Activated CD4-positive, alpha-beta T cell treated with anti-CD3 and anti-CD28 coated beads for 24 hours (primary cell): ENCODE results near the gene OTX1.

Experiments
- DNase-seq, 2 donors: peaks; one replicate each; pipeline ENCODE4 v3.0.0-alpha.2; 2020; ENCODE audit warnings: low read depth in 2 of 2

Gene OTX1

GRCh38 chr2:63047321-63048279 lies 3.0 kb upstream of the OTX1 start:
- DNase-seq = no peak

DNA sequence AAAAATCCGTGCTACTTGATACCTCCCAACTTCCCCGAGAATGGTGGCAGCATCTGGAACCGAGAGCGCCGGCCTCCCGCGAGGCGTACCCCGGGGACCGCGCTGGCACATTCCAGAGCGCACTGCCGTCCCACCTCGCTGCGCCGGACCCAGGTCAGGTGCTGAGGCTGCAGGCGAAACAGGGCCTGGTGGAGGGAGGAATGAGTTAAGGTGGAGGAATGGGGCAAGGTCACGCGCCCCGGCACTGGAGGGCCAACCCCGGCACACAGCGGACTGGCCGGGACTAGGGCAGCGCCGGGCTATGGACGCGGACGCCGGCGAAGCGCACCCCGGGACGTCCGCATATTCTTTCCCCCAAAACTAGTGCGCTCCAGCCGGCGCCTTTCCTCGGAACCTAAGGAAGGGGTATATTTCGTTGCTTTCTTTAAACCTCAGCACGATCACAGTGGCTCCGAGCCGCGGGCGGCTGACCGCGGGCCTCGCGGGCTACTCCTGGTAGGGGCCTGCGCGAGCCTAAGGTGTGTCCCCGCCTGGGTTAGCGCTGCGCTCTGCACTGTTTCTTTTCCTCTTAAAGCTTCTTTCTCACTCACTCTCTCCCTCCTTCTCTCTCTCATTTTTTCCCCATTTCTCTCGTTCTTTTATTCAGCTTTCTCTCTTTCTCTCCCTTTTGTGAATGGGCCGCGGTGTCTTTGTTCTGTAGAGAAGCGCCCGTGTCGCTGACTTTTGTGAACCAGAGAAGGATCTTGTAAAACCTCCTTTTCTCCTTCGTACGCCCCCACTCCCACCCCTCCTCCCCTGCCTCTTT lies 2.1 kb upstream of the OTX1 start:
- no peak for DNase-seq

GRCh38 chr2:63049211-63049969 lies 1.2 kb upstream of the OTX1 start:
- no peak for DNase-seq

DNA sequence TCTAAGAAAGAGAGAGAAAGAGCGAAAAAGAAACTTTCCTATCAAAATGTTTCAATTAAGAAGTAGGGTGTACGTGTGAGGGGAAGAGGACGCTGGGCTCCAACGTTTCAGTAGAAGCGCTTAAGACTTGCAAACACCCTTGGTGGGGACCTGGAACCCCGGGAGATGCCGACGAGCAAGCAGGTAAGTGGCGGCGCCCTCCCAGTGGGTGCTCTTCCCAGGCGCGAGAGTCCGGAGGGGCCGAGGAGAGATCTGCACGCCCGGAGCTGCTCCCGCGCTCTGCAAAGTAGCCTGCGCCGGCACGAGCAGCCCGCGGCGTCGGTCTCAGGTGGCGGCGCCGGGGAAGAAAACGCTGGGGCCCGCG lies 678 bp upstream of the OTX1 start:
- no peak for DNase-seq

- DNase-seq = no peak
These were observed 588 bp downstream of the OTX1 start for GRCh38 chr2:63051042-63051794.

DNA sequence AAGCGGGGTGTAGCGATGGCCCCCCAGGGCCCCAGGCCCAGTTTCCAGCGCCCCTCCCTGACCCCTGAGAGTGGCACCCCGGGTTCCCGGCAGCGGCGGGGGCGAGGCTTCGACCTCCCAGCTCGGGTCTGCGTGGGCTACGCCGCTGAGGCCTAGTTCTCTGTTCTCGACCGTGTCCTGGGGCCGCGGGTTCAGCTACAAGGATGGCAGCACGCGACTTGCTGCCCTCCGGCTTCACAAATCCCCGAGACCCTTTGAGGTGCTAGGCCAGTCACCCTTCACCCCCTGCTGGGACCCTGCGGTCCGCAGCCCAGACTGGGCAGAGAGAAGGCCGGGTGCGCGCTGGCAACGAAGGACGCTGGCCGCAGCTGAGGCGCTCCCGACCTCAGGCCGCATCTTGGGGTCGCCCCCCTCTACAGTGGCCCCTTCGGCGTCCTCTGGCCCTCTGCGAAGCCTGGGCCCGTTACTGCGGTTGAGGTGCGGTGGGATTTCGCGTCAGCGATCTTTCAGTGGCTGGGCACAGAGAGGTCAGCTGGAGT lies 1.2 kb downstream of the OTX1 start:
- no peak for DNase-seq

GRCh38 chr2:63052411-63053080 lies 1.9 kb downstream of the OTX1 start:
- DNase-seq = no peak

GRCh38 chr2:63053081-63053888 lies 2.7 kb downstream of the OTX1 start:
- DNase-seq = no peak

GRCh38 chr2:63053889-63054602 lies 3.4 kb downstream of the OTX1 start:
- DNase-seq = no peak

GRCh38 chr2:63054841-63055225 lies 4.2 kb downstream of the OTX1 start:
- DNase-seq = no peak

GRCh38 chr2:63055226-63056106 lies 4.8 kb downstream of the OTX1 start:
- no peak for DNase-seq

DNA sequence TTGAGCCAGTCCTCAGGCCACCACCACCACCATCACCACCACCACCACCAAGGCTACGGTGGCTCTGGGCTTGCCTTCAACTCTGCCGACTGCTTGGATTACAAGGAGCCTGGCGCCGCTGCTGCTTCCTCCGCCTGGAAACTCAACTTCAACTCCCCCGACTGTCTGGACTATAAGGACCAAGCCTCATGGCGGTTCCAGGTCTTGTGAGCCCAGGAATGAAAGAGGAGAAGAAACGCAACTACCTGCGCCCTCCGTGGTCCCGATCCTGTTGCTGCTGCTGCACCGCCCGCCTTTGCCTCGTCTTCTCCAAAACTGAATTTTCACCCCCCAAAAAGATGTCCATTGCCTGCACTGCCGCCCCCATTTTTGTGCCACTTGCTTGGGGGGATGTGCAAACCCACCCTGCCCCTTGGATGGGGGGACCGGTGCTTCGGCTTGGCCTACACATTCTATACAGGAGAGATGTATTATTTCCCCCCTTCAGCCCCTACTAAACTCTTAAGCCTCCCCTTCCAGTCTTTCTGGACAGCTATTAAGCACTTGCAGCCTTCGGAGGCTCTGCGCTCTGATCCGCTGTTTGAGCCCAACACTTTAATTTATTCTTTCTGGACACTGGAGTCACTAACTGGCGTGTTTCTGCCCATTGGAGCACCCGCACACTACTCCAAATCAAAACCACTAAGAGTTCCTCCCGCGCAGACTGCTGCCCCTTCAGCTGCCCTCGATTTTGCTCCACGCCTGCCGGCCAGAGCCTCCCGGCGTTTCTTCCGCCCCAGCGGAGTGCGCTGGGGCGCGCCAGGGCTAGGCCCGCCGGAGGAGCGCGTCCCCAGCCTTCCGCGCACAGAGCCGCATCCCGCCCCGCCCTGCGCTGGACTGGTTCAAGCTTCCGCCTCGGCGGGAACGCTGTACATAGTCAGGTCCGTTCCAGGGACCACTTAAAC lies 5.7 kb downstream of the OTX1 start:
- no peak for DNase-seq

DNA sequence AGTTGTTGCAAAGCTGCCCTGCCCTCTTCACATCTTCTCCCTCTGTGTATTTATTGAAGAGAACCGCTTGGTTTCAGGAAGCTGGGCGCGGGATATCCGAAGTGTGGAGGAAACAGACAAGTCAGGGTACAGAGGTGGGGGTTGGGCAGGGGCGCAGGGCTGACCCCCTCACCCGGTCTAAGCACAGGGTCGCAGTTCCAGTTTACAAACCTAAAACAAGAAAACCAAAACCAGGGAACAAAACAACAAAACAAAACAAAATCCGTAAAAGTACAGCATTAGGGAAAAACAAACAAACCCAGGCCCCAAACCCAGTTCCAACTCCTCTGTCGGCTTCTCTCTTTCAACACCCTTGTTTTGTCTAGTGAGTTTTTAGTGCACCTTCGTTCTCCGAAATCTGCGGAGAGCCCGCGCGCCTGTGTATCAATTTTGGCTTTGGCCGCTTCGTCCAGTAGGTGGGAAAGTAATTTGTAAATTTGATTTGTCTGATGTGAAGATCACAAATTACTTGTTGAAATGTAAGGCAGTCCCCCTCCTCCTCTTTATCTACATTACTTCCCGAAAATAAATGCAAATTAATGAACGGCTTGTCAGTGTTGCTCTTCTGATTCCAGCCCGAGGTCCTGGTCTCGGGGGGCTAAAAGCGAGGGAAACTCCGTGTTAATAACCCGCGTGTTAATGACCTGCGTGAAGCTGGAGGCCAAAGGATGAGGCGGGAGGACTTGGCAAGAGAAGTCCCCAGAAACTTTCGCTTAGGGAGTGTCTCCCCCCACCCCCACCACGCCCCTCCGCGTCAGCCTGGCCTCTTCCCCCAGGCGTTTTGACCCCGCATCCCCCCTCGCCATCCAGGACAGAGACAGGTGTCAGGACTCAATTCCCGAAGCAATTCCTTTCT lies 6.9 kb downstream of the OTX1 start:
- DNase-seq = no peak

DNA sequence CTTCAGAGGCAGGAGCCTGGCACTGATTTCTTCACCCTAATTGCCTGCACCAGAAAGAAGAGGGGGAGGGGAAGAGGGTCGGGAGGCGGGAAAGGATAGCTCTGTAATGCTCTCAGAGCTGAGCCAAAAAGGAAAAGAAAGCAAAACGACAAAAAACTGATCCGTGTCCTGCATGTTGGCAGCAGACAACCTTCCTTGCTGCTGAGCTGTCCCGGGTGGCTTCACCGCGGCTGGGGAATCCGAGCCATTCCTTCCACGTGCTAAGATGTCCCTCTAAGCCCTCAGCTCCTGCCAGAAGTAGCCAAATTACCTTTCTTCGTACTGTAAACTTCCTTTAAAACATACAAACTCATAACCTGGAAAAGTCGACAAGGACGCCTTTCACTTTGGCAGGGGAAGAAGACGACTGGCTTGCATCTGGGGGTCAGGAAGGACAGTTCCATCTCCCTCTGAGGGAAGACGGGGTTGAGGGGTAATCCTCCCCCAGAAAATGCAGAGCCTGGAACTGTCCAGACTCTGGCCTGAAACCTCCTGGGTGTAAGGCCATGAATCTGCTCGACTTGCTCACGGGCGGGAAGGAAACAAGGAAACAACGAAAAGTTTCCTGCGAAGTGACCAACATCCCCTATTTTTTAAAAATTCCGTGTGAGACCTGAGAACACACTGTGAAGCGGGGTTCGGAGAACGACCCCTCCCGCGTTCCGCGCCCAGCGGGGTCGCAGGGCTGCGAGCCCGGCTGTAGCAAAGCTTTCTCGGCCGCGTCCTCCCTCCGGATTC lies 7.7 kb downstream of the OTX1 start:
- DNase-seq = no peak
